ENCODE results near the gene STPG4.

STPG4 gene

GRCh38 chr2:47147021-47147420 is 8.1 kb downstream of the STPG4 start:
- no peak for ATAC-seq
- no peak for TF ChIP-seq SNAI2 (CRISPR knock-in tag; IDR thresholded peaks at IDR 0.05)
- no peak for TF ChIP-seq PPARA (CRISPR knock-in tag; IDR thresholded peaks at IDR 0.05; ENCODE audit: borderline replicate concordance)
- no peak for TF ChIP-seq CREB5 (CRISPR knock-in tag; IDR thresholded peaks at IDR 0.05; ENCODE audit: low read depth)
- no peak for TF ChIP-seq RARB (CRISPR knock-in tag; IDR thresholded peaks at IDR 0.05)
- TF ChIP-seq ZNF565 (CRISPR knock-in tag; conservative IDR thresholded peaks at IDR 0.05; ENCODE audit: low read depth) = no peak
- no peak for TF ChIP-seq ESRRG (CRISPR knock-in tag; IDR thresholded peaks at IDR 0.05)
- TF ChIP-seq TSHZ2 (CRISPR knock-in tag; IDR thresholded peaks at IDR 0.05) = no peak

- no peak for TF ChIP-seq CSRNP3 (CRISPR knock-in tag; IDR thresholded peaks at IDR 0.05)
- no peak for TF ChIP-seq ZC3H10 (CRISPR knock-in tag; IDR thresholded peaks at IDR 0.05)
- TF ChIP-seq ESRRG (CRISPR knock-in tag; IDR thresholded peaks at IDR 0.05) = no peak
- no peak for TF ChIP-seq CREB5 (CRISPR knock-in tag; IDR thresholded peaks at IDR 0.05; ENCODE audit: low read depth)
- no peak for TF ChIP-seq ZNF8 (CRISPR knock-in tag; IDR thresholded peaks at IDR 0.05)
- no peak for TF ChIP-seq OSR1 (CRISPR knock-in tag; IDR thresholded peaks at IDR 0.05)
- TF ChIP-seq TOX (CRISPR knock-in tag; IDR thresholded peaks at IDR 0.05; ENCODE audit: borderline replicate concordance) = no peak
- TF ChIP-seq PPARA (CRISPR knock-in tag; IDR thresholded peaks at IDR 0.05; ENCODE audit: borderline replicate concordance) = no peak
- TF ChIP-seq ISL1 (CRISPR knock-in tag; IDR thresholded peaks at IDR 0.05) = no peak
- no peak for TF ChIP-seq ZFP30 (CRISPR knock-in tag; IDR thresholded peaks at IDR 0.05)
- TF ChIP-seq TSHZ2 (CRISPR knock-in tag; IDR thresholded peaks at IDR 0.05) = no peak
- no peak for TF ChIP-seq GLIS3 (CRISPR knock-in tag; IDR thresholded peaks at IDR 0.05)
- no peak for TF ChIP-seq ZNF70 (CRISPR knock-in tag; IDR thresholded peaks at IDR 0.05)
- TF ChIP-seq CSDC2 (CRISPR knock-in tag; IDR thresholded peaks at IDR 0.05) = no peak
- no peak for TF ChIP-seq ARNTL (CRISPR knock-in tag; IDR thresholded peaks at IDR 0.05; ENCODE audit: borderline replicate concordance, low read depth)
- TF ChIP-seq PATZ1 (CRISPR knock-in tag; IDR thresholded peaks at IDR 0.05; ENCODE audit: borderline replicate concordance) = no peak
These were observed 9.6 kb downstream of the STPG4 start for GRCh38 chr2:47145466-47145865.

More at GRCh38 chr2:47145466-47145865, 9.6 kb downstream of the STPG4 start:
- ATAC-seq = no peak
